ENCODE measurements around the gene BBX.

Gene BBX

GRCh38 chr3:107654218-107654617, 131.5 kb downstream of the BBX start:
- no peak for DNase-seq (ENCODE audit: low spot score)

DNA sequence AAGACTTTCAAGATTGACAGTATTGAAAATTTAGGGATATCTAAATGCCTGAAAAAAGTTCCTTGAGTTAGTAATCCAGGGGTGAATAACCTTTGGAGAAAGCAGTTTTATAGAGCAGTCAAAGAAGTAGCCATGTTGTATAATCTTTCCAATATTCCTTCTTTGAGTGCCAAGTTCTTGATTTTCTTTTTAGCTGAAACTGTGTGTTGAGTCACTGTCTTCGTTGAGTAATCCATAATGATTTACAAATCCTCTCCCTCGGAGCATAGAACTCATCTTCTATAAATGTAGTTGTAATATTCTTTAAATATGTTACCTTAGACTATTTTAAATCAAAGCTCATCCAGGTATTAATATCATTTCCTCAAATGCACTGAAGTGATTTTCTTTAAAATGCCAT, 135.2 kb downstream of the BBX start:
- DNase-seq (ENCODE audit: low spot score): no peak

- peak; percentile 9 for DNase-seq (ENCODE audit: low spot score)
Measured at GRCh38 chr3:107660306-107660976, 137.7 kb downstream of the BBX start.

- no peak for DNase-seq (ENCODE audit: low spot score)
Measured at GRCh38 chr3:107661447-107662123, 138.8 kb downstream of the BBX start.

GRCh38 chr3:107662124-107662507, 139.4 kb downstream of the BBX start:
- no peak for DNase-seq (ENCODE audit: low spot score)

DNA sequence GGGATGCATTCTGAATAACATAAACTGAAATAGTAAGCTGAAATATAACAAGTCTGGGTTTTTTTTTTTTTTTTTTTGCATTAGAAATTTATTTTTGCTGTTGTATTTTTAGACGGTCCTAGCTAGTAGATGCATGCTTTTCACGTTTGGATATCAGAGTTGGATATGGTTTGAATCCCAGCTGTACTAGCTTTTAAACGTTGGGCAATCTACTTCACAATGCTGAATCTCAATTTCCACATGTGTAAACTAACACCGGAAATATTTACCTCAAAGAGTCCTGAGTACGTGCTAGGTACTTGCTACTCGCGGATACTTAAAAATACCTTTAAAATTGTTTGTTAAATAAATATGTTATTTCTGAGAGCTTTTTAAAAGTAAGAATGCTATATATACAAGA, 139.8 kb downstream of the BBX start:
- no peak for DNase-seq (ENCODE audit: low spot score)

DNA sequence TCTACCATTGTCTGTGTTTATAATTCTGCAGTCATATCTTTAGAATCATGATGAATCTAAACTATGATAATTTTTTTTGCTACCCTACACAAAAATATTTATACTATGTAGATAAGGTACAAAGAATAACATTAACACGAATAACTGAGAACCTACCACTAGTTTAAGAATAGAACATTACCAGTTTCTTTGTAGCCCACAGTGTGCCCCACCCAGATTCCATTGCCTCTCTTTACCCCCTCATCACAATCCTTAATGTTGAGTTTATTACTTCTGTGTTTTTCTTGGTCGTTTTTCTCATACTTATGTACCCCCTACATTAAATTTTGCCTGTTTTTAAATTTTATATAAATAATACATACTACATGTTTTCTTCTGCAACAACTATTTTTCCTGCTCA, 140.5 kb downstream of the BBX start:
- no peak for DNase-seq (ENCODE audit: low spot score)

GRCh38 chr3:107664614-107665013, 141.9 kb downstream of the BBX start:
- no peak for DNase-seq (ENCODE audit: low spot score)

- DNase-seq (ENCODE audit: low spot score): no peak
Measured at GRCh38 chr3:107665351-107665750, 142.6 kb downstream of the BBX start.

DNA sequence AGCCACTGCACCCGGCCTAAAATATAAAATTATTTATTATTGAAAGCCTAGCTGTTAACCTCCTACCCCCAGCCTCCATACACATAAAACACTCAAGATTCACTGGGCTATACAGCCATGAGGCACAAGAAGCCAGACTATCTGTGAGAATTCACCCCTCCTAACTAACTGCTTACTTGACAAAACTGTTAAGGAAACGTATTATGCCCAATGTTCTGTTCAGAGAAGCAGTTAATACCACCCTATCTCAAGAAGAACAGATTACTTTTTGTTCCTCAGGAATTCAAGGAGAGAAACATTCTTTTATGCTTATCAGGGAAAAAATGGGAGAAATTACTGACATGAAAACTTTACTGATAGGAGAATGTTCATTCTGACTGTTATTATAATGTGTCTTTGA, 144.1 kb downstream of the BBX start:
- no peak for DNase-seq (ENCODE audit: low spot score)

DNA sequence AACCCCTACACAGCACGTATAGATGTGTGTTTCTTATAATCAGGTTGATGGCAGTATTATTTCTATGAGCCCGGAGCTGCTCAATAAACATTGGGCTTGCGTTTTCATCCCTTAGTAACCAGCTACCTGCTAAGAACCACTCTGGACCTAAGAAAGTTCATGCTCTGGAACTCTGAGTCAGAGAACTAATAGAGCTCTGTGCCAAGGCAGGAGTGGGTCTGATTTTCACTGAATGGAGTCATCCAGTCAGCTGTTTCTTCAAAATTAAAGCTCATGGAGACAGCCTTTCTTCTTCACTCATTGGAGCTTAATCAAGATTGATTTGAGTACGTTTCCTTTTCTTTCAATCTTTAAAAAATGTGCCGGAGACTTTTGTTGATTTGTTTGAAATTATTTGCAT, 145.7 kb downstream of the BBX start:
- no peak for DNase-seq (ENCODE audit: low spot score)

GRCh38 chr3:107668963-107669362, 146.2 kb downstream of the BBX start:
- no peak for DNase-seq (ENCODE audit: low spot score)

DNA sequence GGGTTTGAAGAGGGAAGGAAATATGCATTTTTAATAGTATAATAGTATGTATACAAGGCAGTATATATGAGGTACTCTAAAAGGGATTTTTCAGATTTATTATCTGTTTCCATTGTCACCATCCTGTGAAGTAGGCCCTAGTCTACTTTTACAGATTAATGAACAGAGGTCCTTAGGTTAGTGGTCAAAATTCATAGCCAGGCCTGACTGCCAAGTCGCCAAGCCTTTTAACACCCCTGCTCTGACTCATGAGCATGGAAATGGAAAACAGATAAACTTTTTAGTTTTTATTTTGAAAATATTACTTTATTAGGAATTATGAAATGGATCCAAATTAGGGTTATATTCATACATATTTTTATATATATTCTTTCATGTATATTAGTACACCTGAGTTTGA, 146.9 kb downstream of the BBX start:
- DNase-seq (ENCODE audit: low spot score): no peak

GRCh38 chr3:107670986-107671385, 148.2 kb downstream of the BBX start:
- no peak for DNase-seq (ENCODE audit: low spot score)

DNA sequence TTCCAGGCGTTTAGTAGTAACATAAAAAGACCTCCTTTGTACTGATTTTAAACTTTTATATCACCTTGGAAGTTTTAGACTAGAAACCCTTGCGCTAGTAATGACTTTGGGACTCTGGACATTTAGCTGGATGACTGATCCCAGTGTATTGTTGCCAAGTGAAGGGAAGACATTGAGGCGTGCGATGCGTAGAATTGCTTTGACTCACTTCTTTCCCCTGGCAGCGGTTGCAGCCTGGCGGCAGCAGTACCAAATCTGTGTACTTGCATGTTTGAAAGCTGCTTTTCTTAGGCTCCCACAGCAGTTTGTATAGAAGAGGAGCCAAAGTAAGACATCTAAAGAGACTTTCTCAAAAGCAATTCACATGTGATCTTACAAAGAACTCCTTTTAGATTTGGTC, 151.6 kb downstream of the BBX start:
- no peak for DNase-seq (ENCODE audit: low spot score)

DNA sequence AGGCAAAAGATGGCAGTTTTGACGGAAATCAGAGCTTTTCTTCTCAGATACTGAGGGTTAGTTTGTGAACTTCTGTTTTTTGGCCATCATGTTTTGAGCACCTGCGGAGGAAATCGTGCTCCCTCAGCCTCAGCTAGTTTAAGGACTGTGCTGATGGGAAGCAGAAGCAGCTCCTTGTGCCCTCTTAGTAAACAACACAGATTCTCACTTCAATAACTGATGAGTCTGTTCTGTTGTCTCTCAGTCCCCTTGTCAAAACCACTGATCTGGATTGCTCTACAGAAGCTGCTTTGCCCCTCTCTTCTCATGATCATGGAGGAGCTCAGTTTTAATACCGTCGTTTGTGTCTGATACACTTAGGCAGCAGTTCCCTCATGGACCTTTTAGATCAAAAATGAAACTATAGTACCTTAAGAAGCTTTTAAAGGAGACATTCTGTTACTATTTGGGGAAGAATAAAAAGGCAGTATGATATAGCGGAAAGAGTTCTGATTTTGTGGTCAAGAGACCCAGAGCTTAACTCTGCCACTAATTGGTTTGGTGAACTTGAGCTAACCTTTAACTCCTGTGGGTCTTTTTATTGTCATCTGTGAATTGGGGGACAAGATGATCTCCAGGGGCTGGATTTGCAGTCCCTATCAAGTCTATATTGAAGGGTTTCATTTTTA, 152.6 kb downstream of the BBX start:
- no peak for DNase-seq (ENCODE audit: low spot score)

GRCh38 chr3:107676469-107677309, 153.9 kb downstream of the BBX start:
- no peak for DNase-seq (ENCODE audit: low spot score)

- DNase-seq (ENCODE audit: low spot score): no peak
Measured at GRCh38 chr3:107679921-107680320, 157.2 kb downstream of the BBX start.

DNA sequence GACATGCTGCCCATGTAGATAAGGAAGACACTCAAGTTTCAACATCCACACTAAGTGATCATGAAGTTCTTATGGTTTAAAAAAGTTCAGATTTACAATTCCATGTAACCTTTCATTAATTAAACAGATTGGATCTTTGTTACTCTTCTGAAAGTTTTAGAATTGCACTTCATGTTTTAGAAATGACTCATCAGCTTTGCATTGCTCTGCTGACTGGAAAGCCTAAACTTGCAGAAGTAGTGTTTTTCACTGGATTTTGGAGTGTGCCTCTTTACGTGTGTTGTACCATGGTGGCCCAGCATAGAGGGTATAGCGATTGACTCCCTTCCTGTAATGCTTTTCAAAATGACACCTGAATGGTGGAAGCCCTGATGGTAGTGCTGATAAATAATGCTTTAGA, 157.9 kb downstream of the BBX start:
- DNase-seq (ENCODE audit: low spot score): no peak

GRCh38 chr3:107681396-107681795, 158.6 kb downstream of the BBX start:
- DNase-seq (ENCODE audit: low spot score): no peak

DNA sequence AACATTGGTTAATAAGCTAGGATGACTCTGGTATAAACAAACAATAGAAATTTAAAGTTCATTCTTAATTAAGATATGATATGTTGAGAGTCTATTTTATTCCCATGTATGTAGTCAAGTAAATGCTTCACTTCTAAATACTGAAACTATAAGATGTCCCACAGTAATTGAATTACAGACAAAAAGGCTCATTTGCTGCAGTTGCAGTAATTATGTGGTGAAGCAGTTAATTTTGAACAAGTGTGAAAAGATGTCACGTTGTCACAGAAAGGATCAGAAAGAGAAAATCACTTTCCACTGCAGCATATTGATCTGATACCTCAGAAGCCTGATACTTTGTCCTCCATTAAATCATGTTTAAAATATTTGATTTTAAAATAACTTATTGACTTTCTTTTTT, 159.8 kb downstream of the BBX start:
- DNase-seq (ENCODE audit: low spot score): no peak

DNA sequence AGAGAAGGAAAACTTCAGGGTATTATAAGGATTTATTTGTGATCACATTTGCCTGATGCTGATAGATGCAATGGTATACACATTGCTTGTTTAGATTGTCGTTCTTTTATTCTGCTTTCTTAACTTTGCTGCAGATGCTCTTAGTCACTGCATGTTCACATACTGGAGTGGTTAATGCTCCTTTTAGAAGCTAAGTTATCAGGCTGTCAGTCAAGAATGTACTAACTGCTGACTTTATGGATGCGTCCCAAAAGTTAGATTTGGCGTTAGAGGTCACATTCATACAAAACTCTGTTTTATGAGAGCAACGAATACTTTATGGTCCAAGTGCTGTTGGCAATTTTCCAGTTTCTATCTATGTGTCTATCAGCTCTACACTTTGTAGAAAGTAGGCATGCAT, 160.7 kb downstream of the BBX start:
- no peak for DNase-seq (ENCODE audit: low spot score)
